ENCODE data around the gene CTTN.

CTTN gene

GRCh38 chr11:70353900-70354568 lies 44.3 kb upstream of the CTTN start:
- no peak for DNase-seq (ENCODE audit: low read depth in 1 of 2, low spot score in 1 of 2)
- Histone ChIP-seq H3K27me3 (ENCODE audit: insufficient read depth, poor library complexity, severe bottlenecking) (no peaks in the 10 kb centered on the region), H3K27ac (replicated peaks) (no peak overlapping the region), H3K4me3 (replicated peaks; ENCODE audit: insufficient read depth, low read length) (no peak overlapping the region)
- TF ChIP-seq REST (IDR thresholded peaks at IDR 0.05; ENCODE audit: insufficient replicate concordance, low read depth) (no peak), CTCF (IDR thresholded peaks at IDR 0.05; ENCODE audit: insufficient read depth, low read length) (no peak), GABPA (IDR thresholded peaks at IDR 0.05; ENCODE audit: low read depth) (no peak), SPI1 (IDR thresholded peaks at IDR 0.05; ENCODE audit: borderline replicate concordance, low read depth) (no peak), POLR2AphosphoS5 (IDR thresholded peaks at IDR 0.05; ENCODE audit: low read depth) (no peak)

- Histone ChIP-seq H3K4me3 (replicated peaks; ENCODE audit: insufficient read depth, low read length) (no peak overlapping the region), H3K27ac (replicated peaks) (no peak overlapping the region), H3K27me3 (ENCODE audit: insufficient read depth, poor library complexity, severe bottlenecking) (no peaks in the 10 kb centered on the region)
- no peak for DNase-seq (ENCODE audit: low read depth in 1 of 2, low spot score in 1 of 2)
- no peak for TF ChIP-seq REST (IDR thresholded peaks at IDR 0.05; ENCODE audit: insufficient replicate concordance, low read depth)
- TF ChIP-seq POLR2AphosphoS5 (IDR thresholded peaks at IDR 0.05; ENCODE audit: low read depth), result no peak
- TF ChIP-seq GABPA (IDR thresholded peaks at IDR 0.05; ENCODE audit: low read depth), result no peak
- TF ChIP-seq SPI1 (IDR thresholded peaks at IDR 0.05; ENCODE audit: borderline replicate concordance, low read depth), result no peak
- TF ChIP-seq CTCF (IDR thresholded peaks at IDR 0.05; ENCODE audit: insufficient read depth, low read length), result no peak
Measured at GRCh38 chr11:70354629-70355028, 43.7 kb upstream of the CTTN start.

- TF ChIP-seq GABPA (IDR thresholded peaks at IDR 0.05; ENCODE audit: low read depth) (no peak), SPI1 (IDR thresholded peaks at IDR 0.05; ENCODE audit: borderline replicate concordance, low read depth) (peak; percentile 55; the same call in 1 of the 2 replicates), REST (IDR thresholded peaks at IDR 0.05; ENCODE audit: insufficient replicate concordance, low read depth) (no peak)
- Histone ChIP-seq H3K27ac (replicated peaks) (no peak overlapping the region), H3K4me3 (replicated peaks; ENCODE audit: insufficient read depth, low read length) (no peak overlapping the region), H3K27me3 (ENCODE audit: insufficient read depth, poor library complexity, severe bottlenecking) (no peaks in the 10 kb centered on the region)
- DNase-seq (ENCODE audit: low read depth in 1 of 2, low spot score in 1 of 2), result peak in 1 of 2 experiments; percentile 49
Measured at GRCh38 chr11:70358753-70359152, 39.6 kb upstream of the CTTN start.

Measured in HL-60 (cell line).